NCI-H2227 treated with DMSO at 0.1 percent for 48 hours (cell line): ENCODE data around the gene ZBTB12.
A peak's percentile ranks its signal among the peaks of the same experiment; 100 is the strongest.
"Not testable (repeated sequence)": the region's sequence is repeated elsewhere in the genome, so short reads cannot be mapped to it uniquely, and the experiment has no call there.

Experiments used
- DNase-seq: peaks from one replicate; lab custom pipeline; 2025; lab: John Stamatoyannopoulos, UW

ZBTB12 gene, protein sequence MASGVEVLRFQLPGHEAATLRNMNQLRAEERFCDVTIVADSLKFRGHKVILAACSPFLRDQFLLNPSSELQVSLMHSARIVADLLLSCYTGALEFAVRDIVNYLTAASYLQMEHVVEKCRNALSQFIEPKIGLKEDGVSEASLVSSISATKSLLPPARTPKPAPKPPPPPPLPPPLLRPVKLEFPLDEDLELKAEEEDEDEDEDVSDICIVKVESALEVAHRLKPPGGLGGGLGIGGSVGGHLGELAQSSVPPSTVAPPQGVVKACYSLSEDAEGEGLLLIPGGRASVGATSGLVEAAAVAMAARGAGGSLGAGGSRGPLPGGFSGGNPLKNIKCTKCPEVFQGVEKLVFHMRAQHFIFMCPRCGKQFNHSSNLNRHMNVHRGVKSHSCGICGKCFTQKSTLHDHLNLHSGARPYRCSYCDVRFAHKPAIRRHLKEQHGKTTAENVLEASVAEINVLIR

DNA sequence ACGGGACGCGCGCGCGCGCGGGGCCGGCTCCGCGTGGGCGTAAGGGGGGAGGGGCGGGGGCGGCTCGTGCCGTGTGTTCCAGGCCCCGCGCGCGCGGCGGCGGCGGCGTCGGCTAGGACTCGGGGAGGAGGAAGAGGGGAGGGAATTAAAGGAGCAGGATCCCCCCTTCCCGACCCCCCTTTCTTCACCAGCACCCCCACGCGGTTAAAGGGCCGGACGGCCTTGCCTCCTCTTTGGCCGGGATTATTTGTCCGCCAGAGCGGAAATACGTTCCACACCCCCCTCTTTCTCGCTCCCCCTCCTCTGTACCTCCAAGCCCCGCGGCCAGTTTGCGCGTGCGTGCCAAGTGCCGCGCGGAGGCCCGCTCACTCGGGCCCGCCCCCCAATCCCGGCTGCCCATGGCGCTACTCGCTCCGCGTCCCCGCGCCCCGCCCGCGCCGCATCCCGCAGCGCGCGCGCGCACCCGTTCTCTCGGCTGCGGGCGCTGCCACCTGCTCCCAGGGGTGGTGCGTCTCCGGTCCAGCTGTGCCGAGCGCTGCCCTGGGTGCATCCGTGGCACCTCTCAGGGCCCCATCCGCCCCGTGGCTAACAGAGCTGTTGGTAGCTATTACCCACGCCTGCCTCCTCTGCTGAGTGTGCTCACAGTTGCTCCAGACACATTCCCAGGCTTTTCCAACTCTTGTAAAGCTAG is at the start of gene ZBTB12:
ZBTB12 (minus strand) TSS at position 134 of the 691 bp plus-strand sequence. CDS start 781 bp downstream, outside the sequence.
- peak; percentile 98 for DNase-seq

DNA sequence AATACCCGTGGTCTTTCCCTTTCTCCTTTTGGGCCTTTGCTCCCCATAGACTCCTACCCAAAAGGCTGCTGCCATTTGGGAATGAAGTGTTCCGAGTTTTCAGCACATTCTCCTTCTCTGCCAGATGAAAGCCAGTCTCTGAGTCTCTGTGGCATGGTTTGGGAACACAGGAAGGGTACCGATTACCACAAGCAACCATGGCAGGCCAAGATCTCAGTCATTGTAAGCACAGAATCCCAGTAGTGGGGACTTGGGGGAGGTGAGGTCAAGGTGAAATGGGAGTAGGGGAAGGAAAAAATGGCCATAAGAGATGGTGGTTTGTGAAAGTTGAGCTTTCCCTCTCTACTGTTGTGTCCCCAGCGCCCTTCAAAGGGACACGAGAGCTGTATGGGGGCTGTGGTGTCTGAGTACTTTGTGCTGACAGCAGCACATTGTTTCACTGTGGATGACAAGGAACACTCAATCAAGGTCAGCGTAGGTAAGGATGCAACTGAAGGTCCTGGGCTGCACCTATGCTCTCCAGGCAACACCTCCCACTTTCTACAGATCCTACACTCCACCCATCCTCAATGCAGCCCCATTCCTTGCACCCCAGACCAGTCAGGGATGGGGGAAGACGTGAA is 48.2 kb upstream of the ZBTB12 start:
- DNase-seq = no peak

DNA sequence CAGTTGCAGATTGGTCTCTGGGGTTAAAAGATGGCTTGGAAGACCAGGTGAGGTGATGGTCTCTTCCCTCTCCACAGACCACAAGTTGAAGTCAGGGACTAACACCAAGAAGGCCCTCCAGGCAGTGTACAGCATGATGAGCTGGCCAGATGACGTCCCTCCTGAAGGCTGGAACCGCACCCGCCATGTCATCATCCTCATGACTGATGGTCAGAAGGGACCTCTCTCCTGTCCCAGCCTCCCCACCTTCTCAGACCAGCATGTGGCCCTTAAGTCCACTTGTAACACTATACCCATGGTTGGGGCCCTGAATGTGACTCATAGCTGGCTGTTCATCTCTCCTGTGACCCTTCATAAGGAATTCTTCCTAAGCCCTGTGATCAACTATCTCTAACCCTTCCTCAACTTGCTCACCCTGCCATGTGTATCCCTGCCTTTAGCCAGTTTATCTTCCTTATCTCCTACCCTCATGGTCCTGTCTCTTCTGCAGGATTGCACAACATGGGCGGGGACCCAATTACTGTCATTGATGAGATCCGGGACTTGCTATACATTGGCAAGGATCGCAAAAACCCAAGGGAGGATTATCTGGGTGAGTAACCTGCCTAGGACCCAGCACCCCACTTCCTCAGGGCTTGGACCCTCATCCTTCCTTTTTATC is 47.0 kb upstream of the ZBTB12 start:
- DNase-seq = no peak

- no peak for DNase-seq
Observed at GRCh38 chr6:31948306-31948705, 46.4 kb upstream of the ZBTB12 start.

- DNase-seq = no peak
Observed at GRCh38 chr6:31947864-31948263, 46.0 kb upstream of the ZBTB12 start.

GRCh38 chr6:31947070-31947675 is 45.3 kb upstream of the ZBTB12 start:
- DNase-seq = no peak

- no peak for DNase-seq
Observed at GRCh38 chr6:31946370-31946885, 44.5 kb upstream of the ZBTB12 start.

- DNase-seq = no peak
Observed at GRCh38 chr6:31945507-31946369, 43.9 kb upstream of the ZBTB12 start, which contains the start of gene CFB. Gene CFB (plus strand): TSS chr6:31946095. CDS start chr6:31946222, 127 bp downstream.

DNA sequence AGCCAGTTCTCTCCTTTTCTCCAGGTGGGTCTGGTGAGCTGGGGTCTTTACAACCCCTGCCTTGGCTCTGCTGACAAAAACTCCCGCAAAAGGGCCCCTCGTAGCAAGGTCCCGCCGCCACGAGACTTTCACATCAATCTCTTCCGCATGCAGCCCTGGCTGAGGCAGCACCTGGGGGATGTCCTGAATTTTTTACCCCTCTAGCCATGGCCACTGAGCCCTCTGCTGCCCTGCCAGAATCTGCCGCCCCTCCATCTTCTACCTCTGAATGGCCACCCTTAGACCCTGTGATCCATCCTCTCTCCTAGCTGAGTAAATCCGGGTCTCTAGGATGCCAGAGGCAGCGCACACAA is 43.2 kb upstream of the ZBTB12 start:
- no peak for DNase-seq

DNA sequence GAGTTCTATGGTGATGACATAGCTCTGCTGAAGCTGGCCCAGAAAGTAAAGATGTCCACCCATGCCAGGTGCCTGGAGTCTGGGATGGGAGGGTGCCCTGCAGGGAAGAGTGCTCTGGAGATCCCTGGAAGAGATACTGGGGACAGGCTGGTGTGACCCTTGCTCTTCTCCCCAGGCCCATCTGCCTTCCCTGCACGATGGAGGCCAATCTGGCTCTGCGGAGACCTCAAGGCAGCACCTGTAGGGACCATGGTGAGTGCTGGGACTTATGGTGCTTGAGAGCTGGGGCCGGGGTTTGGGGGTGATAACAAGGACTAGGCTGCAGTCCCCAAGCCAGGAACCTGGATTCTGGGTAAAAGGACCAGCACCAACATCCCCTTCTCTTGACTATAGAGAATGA is 41.9 kb upstream of the ZBTB12 start:
- no peak for DNase-seq

GRCh38 chr6:31940256-31940664 is 38.4 kb upstream of the ZBTB12 start:
- no peak for DNase-seq

GRCh38 chr6:31935823-31936222 is 33.9 kb upstream of the ZBTB12 start:
- DNase-seq = no peak

GRCh38 chr6:31935021-31935420 is 33.1 kb upstream of the ZBTB12 start:
- no peak for DNase-seq

- no peak for DNase-seq
Observed at GRCh38 chr6:31933537-31933936, 31.7 kb upstream of the ZBTB12 start.

GRCh38 chr6:31932137-31932536 is 30.3 kb upstream of the ZBTB12 start:
- DNase-seq = not testable (repeated sequence)

DNA sequence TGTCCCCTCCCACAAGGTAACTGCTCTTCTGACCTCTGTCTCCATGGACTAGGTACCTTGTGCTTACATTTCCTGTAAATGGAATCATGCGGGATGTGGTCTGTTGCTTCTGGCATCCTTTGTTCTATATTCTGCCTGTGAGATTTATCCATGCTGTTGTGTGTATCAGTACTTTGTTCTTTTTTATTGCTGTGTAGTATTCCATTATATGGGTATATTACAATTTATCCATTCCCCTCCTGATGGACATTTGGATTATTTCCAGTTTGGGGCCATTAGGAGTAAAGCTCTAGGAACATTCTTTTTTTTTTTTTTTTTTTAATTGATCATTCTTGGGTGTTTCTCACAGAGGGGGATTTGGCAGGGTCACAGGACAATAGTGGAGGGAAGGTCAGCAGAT is 29.1 kb upstream of the ZBTB12 start:
- no peak for DNase-seq

- DNase-seq = no peak
Observed at GRCh38 chr6:31928672-31928939, 26.7 kb upstream of the ZBTB12 start.

- no peak for DNase-seq
Observed at GRCh38 chr6:31927863-31928671, 26.2 kb upstream of the ZBTB12 start.

- DNase-seq = no peak
Observed at GRCh38 chr6:31927242-31927862, 25.5 kb upstream of the ZBTB12 start, which contains the start of gene C2. Gene C2 (plus strand): TSS chr6:31927717. CDS start chr6:31927753, 36 bp downstream.
